Esophagus muscularis mucosa (tissue), 4 donors: ENCODE data around the gene MELK.

ENCODE experiments used
- CTCF ChIP-seq, 3 experiments: fragments of 200-600 bp in 2 of 3; fragments of 450-650 bp in 1 of 3; sonication (generic) in 2 of 3; IDR thresholded peaks; one replicate each; pipeline ENCODE4 v1.5.1; 2017 to 2019; ENCODE audit warnings: antibody characterized with exemption in 3 of 3, mild to moderate bottlenecking in 2 of 3, moderate library complexity in 1 of 3
- EP300 ChIP-seq: sonication (generic); formaldehyde crosslinking; IDR thresholded peaks from one replicate; pipeline ENCODE4 v1.6.1; 2017; ENCODE audit warnings: antibody characterized with exemption
- POLR2A ChIP-seq: fragments of 450-650 bp; IDR thresholded peaks from one replicate; pipeline ENCODE4 v1.6.1; 2017; ENCODE audit warnings: antibody characterized with exemption, moderate library complexity, mild to moderate bottlenecking, low read depth
- POLR2AphosphoS5 ChIP-seq, 2 donors: sonication (generic); formaldehyde crosslinking; IDR thresholded peaks; one replicate each; pipeline ENCODE4 v1.6.1; 2017; ENCODE audit warnings: antibody characterized with exemption in 2 of 2

- TF ChIP-seq CTCF (IDR thresholded peaks at IDR 0.05) (no peak), POLR2A (no peak), EP300 (no peak), POLR2AphosphoS5 (IDR thresholded peaks at IDR 0.05) (no peak)
Observed at GRCh38 chr9:36592801-36593583, 20.3 kb downstream of the MELK start.
